Panc1 (cell line): ENCODE results near the gene MID2.

ENCODE experiments used
- CTCF ChIP-seq: fragments of 450-650 bp; IDR thresholded peaks from 2 replicates; pipeline ENCODE4 v1.5.1; 2017; ENCODE audit warnings: mild to moderate bottlenecking
- POLR2AphosphoS5 ChIP-seq: IDR thresholded peaks from 2 replicates; pipeline ENCODE4 v1.6.1; 2012; ENCODE audit warnings: mild to moderate bottlenecking, low read depth, low read length, moderate library complexity
- REST ChIP-seq, 2 experiments: IDR thresholded peaks; 2 replicates each; pipeline ENCODE4 v1.6.1; 2011 to 2012; ENCODE audit warnings: low read depth in 2 of 2, control low read depth in 1 of 2, low read length in 1 of 2, mild to moderate bottlenecking in 1 of 2, moderate library complexity in 1 of 2; ENCODE audit not compliant: insufficient read depth in 1 of 2
- SIN3A ChIP-seq: IDR thresholded peaks from 2 replicates; pipeline ENCODE4 v1.6.1; 2012; ENCODE audit warnings: low read depth, mild to moderate bottlenecking, low read length, moderate library complexity, borderline replicate concordance; ENCODE audit not compliant: insufficient read depth

- TF ChIP-seq CTCF (no peak), REST (IDR thresholded peaks at IDR 0.05; ENCODE audit: insufficient read depth in 1 of 2, low read depth in 2 of 2, low read length in 1 of 2) (no peak), POLR2AphosphoS5 (no peak), SIN3A (no peak)
Observed at GRCh38 chrX:107940095-107940494, 114.4 kb downstream of the MID2 start.
